Adrenal gland (tissue), 5 donors: Measurements from ENCODE around the gene PLOD2.

Experiments
- CTCF ChIP-seq, 6 experiments: fragments of 450-650 bp in 4 of 6; fragments of 200-600 bp in 2 of 6; sonication (generic) in 1 of 6; IDR thresholded peaks; 1 replicate in 5 of 6; 2 replicates in 1 of 6; pipeline versions ENCODE4 v1.5.1 to v1.8.0; 2016 to 2021; ENCODE audit warnings: antibody characterized with exemption in 6 of 6, mild to moderate bottlenecking in 2 of 6, moderate library complexity in 1 of 6
- POLR2A ChIP-seq, 2 donors: fragments of 450-650 bp; IDR thresholded peaks; one replicate each; pipeline ENCODE4 v1.6.1; 2017; ENCODE audit warnings: antibody characterized with exemption in 2 of 2, mild to moderate bottlenecking in 2 of 2, moderate library complexity in 1 of 2
- donor health status: DM: no; HTN: no; CAD: no.

DNA sequence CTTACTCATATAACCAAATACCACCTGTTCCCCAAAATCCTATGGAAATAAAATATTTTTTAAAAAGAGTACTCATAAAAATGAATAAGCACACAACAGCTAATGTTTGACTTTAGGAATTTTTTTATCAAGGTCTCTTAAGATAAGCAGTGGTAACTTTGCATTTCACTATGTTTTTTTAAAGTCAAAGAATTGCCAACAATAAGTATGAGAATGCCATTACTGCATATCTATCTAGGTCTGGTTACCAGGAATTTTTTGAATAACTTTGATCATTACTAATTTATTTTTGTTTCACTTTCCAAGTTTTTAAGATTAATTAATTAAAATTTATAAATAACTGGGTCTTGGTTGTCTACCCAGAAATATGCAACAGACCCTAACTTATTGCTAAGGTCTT lies 48.4 kb upstream of the PLOD2 start:
- TF ChIP-seq CTCF (IDR thresholded peaks at IDR 0.05) (no peak), POLR2A (IDR thresholded peaks at IDR 0.05) (no peak)
